ENCODE results near the gene MYO5A. TPM values are rescaled to one million over a fixed set of nuclear protein-coding genes. Genes with fewer than 3 reads are reported as not detected.

Gene MYO5A
- total and polyA plus RNA-seq, 10 of the 15 experiments (the other 5 are each of a cell fraction or from before 2014, with no cell fraction given) = 4.2 to 42.9 (median 31.1) TPM

GRCh38 chr15:52505151-52505550 is 23.5 kb downstream of the MYO5A start:
- no peaks in the 10 kb centered on the region for H3K27me3 ChIP-seq (replicated peaks in 1 of 2; ENCODE audit: control insufficient read depth in 2 of 2, insufficient read depth in 2 of 2, low read length in 1 of 2)
- ChIA-PET SMC1A (ENCODE audit: uncharacterized antibody, unreplicated experiment) (interaction anchor here (1.1 to 4.9 kb wide), 4 partner anchors 9 to 173 kb away, joined by 3 to 24 read pairs (median 6); no protein-coding TSS in a partner anchor), POLR2A (no interaction called here), CTCF (interaction anchor here (0.9 to 1.2 kb wide), 2 partner anchors 12 to 231 kb away, joined by 3 to 4 read pairs; no protein-coding TSS in a partner anchor), RAD21 (ENCODE audit: unreplicated experiment) (interaction anchor here (1.1 kb wide), 1 partner anchor 39 kb away, joined by 3 read pairs; no protein-coding TSS in a partner anchor)
- no peak for FAIRE-seq
- H3K4me3 ChIP-seq = no peak overlapping the region
- 94% methylated on average over 6 of the region's 6 CpGs for WGBS (ENCODE audit: insufficient coverage, insufficient replicate concordance, low lambda C conversion rate, missing lambda C conversion rate)
- no peak for DNase-seq (ENCODE audit: low read depth, low spot score)
- H3K36me3 ChIP-seq (ENCODE audit: control insufficient read depth in 2 of 2, insufficient read depth in 2 of 2, low read length in 1 of 2) = no peaks in the 10 kb centered on the region; a peak in 1 of 4 replicates
- H4K20me1 ChIP-seq (ENCODE audit: control insufficient read depth, insufficient read depth) = no peaks in the 10 kb centered on the region
- ATAC-seq = no peak
- no peak overlapping the region for H2AFZ ChIP-seq (ENCODE audit: control insufficient read depth, low read depth, low read length)
- no TSS peak for BruUV-seq (replicated peaks)
- H3K9me3 ChIP-seq (replicated peaks; ENCODE audit: control insufficient read depth, insufficient read depth, low read length) = no peaks in the 10 kb centered on the region; the same call in 2 of the 3 replicates
- TF ChIP-seq ZNF384 (IDR thresholded peaks at IDR 0.05; ENCODE audit: borderline replicate concordance, low read depth, low read length) (no peak), HCFC1 (IDR thresholded peaks at IDR 0.05; ENCODE audit: low read length) (no peak), NRF1 (conservative IDR thresholded peaks at IDR 0.05; ENCODE audit: low read depth, low read length) (no peak), SMAD1 (IDR thresholded peaks at IDR 0.05; ENCODE audit: low read depth, partially characterized antibody) (no peak), FOXM1 (IDR thresholded peaks at IDR 0.05; ENCODE audit: low read depth, low read length) (no peak), HDAC2 (IDR thresholded peaks at IDR 0.05) (no peak)
- H3K27ac ChIP-seq (ENCODE audit: control insufficient read depth, insufficient read depth) = no peak overlapping the region
- peaks cover 14% of the 10 kb centered on the region for H3K79me2 ChIP-seq (ENCODE audit: control insufficient read depth, insufficient read depth, low read length)
- in situ Hi-C loops (cut with MboI) = no loop called here
- intact Hi-C loops (cut with micrococcal nuclease; ENCODE audit: unreplicated experiment) = no loop called here
- no peak overlapping the region for H3K9ac ChIP-seq (ENCODE audit: control insufficient read depth, insufficient read depth, low read length)
- no peak overlapping the region for H3K4me2 ChIP-seq (ENCODE audit: control insufficient read depth, insufficient read depth)
- H3K4me1 ChIP-seq (ENCODE audit: control insufficient read depth, insufficient read depth, low read length) = peaks cover 6% of the 10 kb centered on the region
